KMS-11 (cell line): Measurements from ENCODE around the gene LRIG3.

Experiments used
- H2AFZ ChIP-seq: fragments of 200-600 bp; sonication (generic); 2 replicates; pipeline ENCODE4 v1.6.1; 2016; ENCODE audit warnings: antibody characterized with exemption, mixed run types, low read depth
- H3K27ac ChIP-seq: fragments of 200-600 bp; sonication (generic); 2 replicates; pipeline ENCODE4 v1.6.1; 2016; ENCODE audit warnings: mild to moderate bottlenecking, mixed run types
- H3K27me3 ChIP-seq: fragments of 200-600 bp; sonication (generic); 2 replicates; pipeline ENCODE4 v1.6.1; 2017; ENCODE audit warnings: mild to moderate bottlenecking, low read depth, mixed run types, moderate library complexity; ENCODE audit not compliant: insufficient read depth
- H3K36me3 ChIP-seq: fragments of 200-600 bp; sonication (generic); 2 replicates; pipeline ENCODE4 v1.6.1; 2017; ENCODE audit warnings: mild to moderate bottlenecking, mixed run types; ENCODE audit not compliant: insufficient read depth
- H3K4me1 ChIP-seq: fragments of 200-600 bp; sonication (generic); 2 replicates; pipeline ENCODE4 v1.6.1; 2016; ENCODE audit warnings: mild to moderate bottlenecking, low read depth, mixed run types; ENCODE audit not compliant: poor library complexity, severe bottlenecking
- H3K4me2 ChIP-seq: fragments of 200-600 bp; sonication (generic); 2 replicates; pipeline ENCODE4 v1.7.0; 2016; ENCODE audit warnings: mild to moderate bottlenecking, mixed run types
- H3K4me3 ChIP-seq: fragments of 200-600 bp; sonication (generic); IDR thresholded peaks from 2 replicates; pipeline ENCODE4 v1.6.1; 2017; ENCODE audit warnings: low read depth, low read length, mixed read lengths; ENCODE audit not compliant: insufficient read depth
- H3K79me2 ChIP-seq: fragments of 200-600 bp; sonication (generic); 2 replicates; pipeline ENCODE4 v1.6.1; 2016; ENCODE audit warnings: low read depth, mixed run types; ENCODE audit not compliant: insufficient read depth
- H3K9ac ChIP-seq: fragments of 200-600 bp; sonication (generic); 2 replicates; pipeline ENCODE4 v1.6.1; 2016; ENCODE audit warnings: mild to moderate bottlenecking, mixed run types
- H4K20me1 ChIP-seq: fragments of 200-600 bp; sonication (generic); 2 replicates; pipeline ENCODE4 v1.6.1; 2016; ENCODE audit warnings: mild to moderate bottlenecking, mixed run types; ENCODE audit not compliant: insufficient read depth
- TF ChIP-seq, protein P1 (sequence below): fragments of 200-600 bp; sonication (generic); conservative IDR thresholded peaks from 2 replicates; pipeline ENCODE4 v1.6.1; 2017; ENCODE audit warnings: low read depth, mild to moderate bottlenecking, antibody characterized with exemption, low read length, moderate library complexity, mixed read lengths

Gene LRIG3

DNA sequence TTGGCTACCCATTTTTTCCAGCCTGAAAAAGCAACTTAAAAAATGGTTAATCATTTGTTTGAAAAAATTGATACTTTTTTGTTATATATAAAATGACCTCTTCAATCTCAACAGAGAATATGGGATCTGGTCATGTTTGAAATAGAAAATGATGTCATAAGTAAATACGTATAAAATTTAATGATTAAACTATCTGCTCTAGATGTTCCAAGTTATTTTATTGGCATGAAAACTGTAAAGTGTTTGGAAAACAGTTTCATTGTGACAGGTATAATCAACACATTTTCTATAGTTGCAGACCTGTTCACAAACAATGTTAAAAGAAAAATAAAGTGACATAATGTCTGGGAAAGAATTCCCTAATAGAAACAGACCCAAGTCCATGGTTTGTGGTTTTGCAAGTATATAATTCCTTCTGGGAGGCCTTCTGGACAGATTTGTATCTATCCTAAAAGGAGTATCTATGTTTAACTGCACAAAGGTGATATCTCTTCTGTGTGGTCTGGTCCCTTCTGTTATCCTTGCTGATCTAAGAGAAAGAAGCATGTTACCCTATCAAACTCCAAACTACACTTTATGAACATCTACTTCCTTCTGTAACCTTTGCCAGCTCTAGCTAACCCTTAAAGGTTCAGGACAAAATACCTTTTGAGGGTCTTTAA, 39.5 kb upstream of the LRIG3 start:
- TF ChIP-seq, protein P1, sequence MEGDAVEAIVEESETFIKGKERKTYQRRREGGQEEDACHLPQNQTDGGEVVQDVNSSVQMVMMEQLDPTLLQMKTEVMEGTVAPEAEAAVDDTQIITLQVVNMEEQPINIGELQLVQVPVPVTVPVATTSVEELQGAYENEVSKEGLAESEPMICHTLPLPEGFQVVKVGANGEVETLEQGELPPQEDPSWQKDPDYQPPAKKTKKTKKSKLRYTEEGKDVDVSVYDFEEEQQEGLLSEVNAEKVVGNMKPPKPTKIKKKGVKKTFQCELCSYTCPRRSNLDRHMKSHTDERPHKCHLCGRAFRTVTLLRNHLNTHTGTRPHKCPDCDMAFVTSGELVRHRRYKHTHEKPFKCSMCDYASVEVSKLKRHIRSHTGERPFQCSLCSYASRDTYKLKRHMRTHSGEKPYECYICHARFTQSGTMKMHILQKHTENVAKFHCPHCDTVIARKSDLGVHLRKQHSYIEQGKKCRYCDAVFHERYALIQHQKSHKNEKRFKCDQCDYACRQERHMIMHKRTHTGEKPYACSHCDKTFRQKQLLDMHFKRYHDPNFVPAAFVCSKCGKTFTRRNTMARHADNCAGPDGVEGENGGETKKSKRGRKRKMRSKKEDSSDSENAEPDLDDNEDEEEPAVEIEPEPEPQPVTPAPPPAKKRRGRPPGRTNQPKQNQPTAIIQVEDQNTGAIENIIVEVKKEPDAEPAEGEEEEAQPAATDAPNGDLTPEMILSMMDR: no peak
- Histone ChIP-seq H3K4me2 (no peak overlapping the region), H3K27me3 (no peaks in the 10 kb centered on the region), H3K4me3 (no peak overlapping the region), H3K4me1 (no peaks in the 10 kb centered on the region), H4K20me1 (no peaks in the 10 kb centered on the region), H2AFZ (no peak overlapping the region), H3K79me2 (no peaks in the 10 kb centered on the region), H3K9ac (no peak overlapping the region), H3K27ac (no peak overlapping the region), H3K36me3 (no peaks in the 10 kb centered on the region)

- Histone ChIP-seq H4K20me1 (no peaks in the 10 kb centered on the region), H3K4me2 (no peak overlapping the region), H3K27me3 (no peaks in the 10 kb centered on the region), H3K79me2 (no peaks in the 10 kb centered on the region), H3K9ac (no peak overlapping the region), H3K4me3 (no peak overlapping the region), H3K27ac (no peak overlapping the region), H3K36me3 (no peaks in the 10 kb centered on the region), H3K4me1 (peaks cover 12% of the 10 kb centered on the region), H2AFZ (no peak overlapping the region)
- TF ChIP-seq, protein P1: no peak
These were observed 37.0 kb upstream of the LRIG3 start for GRCh38 chr12:58957298-58957697.

GRCh38 chr12:58955849-58956248, 35.5 kb upstream of the LRIG3 start:
- Histone ChIP-seq H2AFZ (no peak overlapping the region), H3K4me1 (peaks cover 12% of the 10 kb centered on the region), H4K20me1 (no peaks in the 10 kb centered on the region), H3K4me3 (no peak overlapping the region), H3K36me3 (no peaks in the 10 kb centered on the region), H3K27ac (no peak overlapping the region), H3K9ac (no peak overlapping the region), H3K4me2 (no peak overlapping the region), H3K79me2 (no peaks in the 10 kb centered on the region), H3K27me3 (no peaks in the 10 kb centered on the region)
- TF ChIP-seq, protein P1: no peak

- no peak overlapping the region for H2AFZ ChIP-seq
- no peak overlapping the region for H3K27ac ChIP-seq
- no peaks in the 10 kb centered on the region for H3K27me3 ChIP-seq
- H4K20me1 ChIP-seq: no peaks in the 10 kb centered on the region
- H3K4me1 ChIP-seq: peaks cover 12% of the 10 kb centered on the region
- TF ChIP-seq, protein P1: no peak
- no peaks in the 10 kb centered on the region for H3K79me2 ChIP-seq
- no peak overlapping the region for H3K4me3 ChIP-seq
- no peak overlapping the region for H3K4me2 ChIP-seq
- no peak overlapping the region for H3K9ac ChIP-seq
- no peaks in the 10 kb centered on the region for H3K36me3 ChIP-seq
These were observed 33.7 kb upstream of the LRIG3 start for GRCh38 chr12:58954002-58954401.
